PFSK-1 (cell line): ENCODE results near the gene KLF8.

Source experiments
- FOXP2 ChIP-seq: optimal IDR thresholded peaks from 2 replicates; pipeline ENCODE3; 2011; ENCODE audit warnings: borderline replicate concordance, control low read depth, inconsistent platforms; ENCODE audit not compliant: insufficient read depth; ENCODE audit errors: extremely low read length, extremely low read depth
- POLR2AphosphoS5 ChIP-seq: IDR thresholded peaks from 2 replicates; pipeline ENCODE4 v1.6.1; 2012; ENCODE audit warnings: low read depth, mild to moderate bottlenecking, control low read depth, low read length, moderate library complexity
- SIN3A ChIP-seq: IDR thresholded peaks from 2 replicates; pipeline ENCODE4 v1.6.1; 2012; ENCODE audit warnings: mild to moderate bottlenecking, low read length, moderate library complexity, borderline replicate concordance; ENCODE audit not compliant: insufficient read depth
- TAF1 ChIP-seq: IDR thresholded peaks from 2 replicates; pipeline ENCODE4 v1.6.1; 2012; ENCODE audit warnings: low read length, control low read depth, borderline replicate concordance; ENCODE audit not compliant: insufficient read depth
- TF ChIP-seq, protein P1 (sequence below), 2 experiments: IDR thresholded peaks; 2 replicates each; pipeline versions ENCODE4 v1.6.1 to v1.8.0; 2011 to 2012; ENCODE audit warnings: low read depth in 2 of 2, low read length in 2 of 2, control low read depth in 1 of 2, inconsistent platforms in 1 of 2, mild to moderate bottlenecking in 1 of 2, moderate library complexity in 1 of 2; ENCODE audit not compliant: insufficient read depth in 1 of 2

Gene KLF8

DNA sequence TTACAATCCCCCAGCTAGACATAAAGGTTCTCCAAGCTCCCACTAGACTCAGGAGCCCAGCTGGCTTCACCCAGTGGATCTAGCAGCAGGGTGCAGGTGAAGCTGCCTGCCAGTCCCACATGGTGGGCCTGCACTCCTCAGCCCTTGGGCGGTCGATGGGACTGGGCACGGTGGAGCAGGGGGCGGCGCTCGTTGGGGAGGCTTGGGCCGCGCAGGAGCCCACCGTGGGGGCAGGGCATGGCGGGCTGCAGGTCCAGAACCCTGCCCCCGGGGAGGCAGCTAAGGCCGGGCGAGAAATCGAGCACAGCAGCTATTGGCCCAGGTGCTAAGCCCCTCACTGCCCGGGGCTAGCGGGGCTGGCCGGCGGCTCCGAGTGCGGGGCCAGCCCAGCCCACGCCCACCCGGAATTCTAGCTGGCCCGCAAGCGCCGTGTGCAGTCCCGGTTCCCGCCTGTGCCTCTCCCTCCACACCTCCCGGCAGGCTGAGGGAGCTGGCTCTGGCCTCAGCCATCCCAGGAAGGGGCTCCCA lies 9.6 kb upstream of the KLF8 start:
- TF ChIP-seq SIN3A = no peak
- TF ChIP-seq POLR2AphosphoS5 = no peak
- TF ChIP-seq FOXP2 = no peak
- TF ChIP-seq, protein P1, sequence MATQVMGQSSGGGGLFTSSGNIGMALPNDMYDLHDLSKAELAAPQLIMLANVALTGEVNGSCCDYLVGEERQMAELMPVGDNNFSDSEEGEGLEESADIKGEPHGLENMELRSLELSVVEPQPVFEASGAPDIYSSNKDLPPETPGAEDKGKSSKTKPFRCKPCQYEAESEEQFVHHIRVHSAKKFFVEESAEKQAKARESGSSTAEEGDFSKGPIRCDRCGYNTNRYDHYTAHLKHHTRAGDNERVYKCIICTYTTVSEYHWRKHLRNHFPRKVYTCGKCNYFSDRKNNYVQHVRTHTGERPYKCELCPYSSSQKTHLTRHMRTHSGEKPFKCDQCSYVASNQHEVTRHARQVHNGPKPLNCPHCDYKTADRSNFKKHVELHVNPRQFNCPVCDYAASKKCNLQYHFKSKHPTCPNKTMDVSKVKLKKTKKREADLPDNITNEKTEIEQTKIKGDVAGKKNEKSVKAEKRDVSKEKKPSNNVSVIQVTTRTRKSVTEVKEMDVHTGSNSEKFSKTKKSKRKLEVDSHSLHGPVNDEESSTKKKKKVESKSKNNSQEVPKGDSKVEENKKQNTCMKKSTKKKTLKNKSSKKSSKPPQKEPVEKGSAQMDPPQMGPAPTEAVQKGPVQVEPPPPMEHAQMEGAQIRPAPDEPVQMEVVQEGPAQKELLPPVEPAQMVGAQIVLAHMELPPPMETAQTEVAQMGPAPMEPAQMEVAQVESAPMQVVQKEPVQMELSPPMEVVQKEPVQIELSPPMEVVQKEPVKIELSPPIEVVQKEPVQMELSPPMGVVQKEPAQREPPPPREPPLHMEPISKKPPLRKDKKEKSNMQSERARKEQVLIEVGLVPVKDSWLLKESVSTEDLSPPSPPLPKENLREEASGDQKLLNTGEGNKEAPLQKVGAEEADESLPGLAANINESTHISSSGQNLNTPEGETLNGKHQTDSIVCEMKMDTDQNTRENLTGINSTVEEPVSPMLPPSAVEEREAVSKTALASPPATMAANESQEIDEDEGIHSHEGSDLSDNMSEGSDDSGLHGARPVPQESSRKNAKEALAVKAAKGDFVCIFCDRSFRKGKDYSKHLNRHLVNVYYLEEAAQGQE (IDR thresholded peaks at IDR 0.05; ENCODE audit: insufficient read depth in 1 of 2, low read depth in 2 of 2, low read length in 2 of 2) = no peak

DNA sequence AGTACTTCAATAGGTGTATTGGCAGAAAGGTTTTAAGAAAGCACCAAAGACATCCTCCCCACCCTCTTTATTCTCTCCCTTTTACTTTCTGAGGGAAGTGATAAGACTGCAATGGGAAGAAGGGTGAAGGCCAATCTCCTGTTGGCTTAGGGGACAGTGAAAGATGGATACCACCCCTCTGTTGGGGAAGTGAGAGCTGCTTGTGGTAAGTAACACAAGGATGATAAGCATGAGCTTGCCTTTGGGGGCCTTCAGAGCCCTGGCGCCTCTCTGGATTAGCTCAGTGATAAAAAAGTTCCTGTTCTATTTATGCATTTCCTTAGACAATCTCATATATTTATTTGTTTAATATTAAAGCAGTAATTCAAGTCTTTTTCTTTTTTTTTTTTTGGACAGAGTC lies 5.2 kb upstream of the KLF8 start:
- TF ChIP-seq, protein P1 (IDR thresholded peaks at IDR 0.05; ENCODE audit: insufficient read depth in 1 of 2, low read depth in 2 of 2, low read length in 2 of 2) = no peak
- TF ChIP-seq POLR2AphosphoS5 (no peak), SIN3A (no peak), FOXP2 (no peak), TAF1 (no peak)

DNA sequence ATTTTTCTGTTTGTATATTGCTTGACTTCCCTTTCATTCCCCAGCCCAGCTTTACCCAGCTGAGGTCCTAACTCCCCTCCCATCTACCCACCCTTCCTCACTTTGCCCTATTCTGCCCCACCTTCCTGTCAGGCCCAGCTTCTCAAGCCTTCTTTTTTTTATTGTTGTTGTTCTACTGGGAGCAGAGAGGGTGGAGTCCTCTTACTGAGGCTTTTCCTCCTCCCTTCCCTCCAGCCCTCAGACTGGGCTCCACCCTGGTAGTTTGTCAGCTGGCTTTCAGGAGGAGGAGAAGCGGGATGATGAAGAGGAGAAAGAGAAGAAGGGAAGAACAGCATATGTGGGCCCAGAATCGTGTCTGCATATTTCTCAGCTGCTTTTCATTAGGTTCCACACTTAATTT lies 3.2 kb upstream of the KLF8 start:
- TF ChIP-seq TAF1 = no peak
- TF ChIP-seq FOXP2 = no peak
- TF ChIP-seq, protein P1 (IDR thresholded peaks at IDR 0.05; ENCODE audit: insufficient read depth in 1 of 2, low read depth in 2 of 2, low read length in 2 of 2) = no peak
- no peak for TF ChIP-seq SIN3A
- TF ChIP-seq POLR2AphosphoS5 = no peak

DNA sequence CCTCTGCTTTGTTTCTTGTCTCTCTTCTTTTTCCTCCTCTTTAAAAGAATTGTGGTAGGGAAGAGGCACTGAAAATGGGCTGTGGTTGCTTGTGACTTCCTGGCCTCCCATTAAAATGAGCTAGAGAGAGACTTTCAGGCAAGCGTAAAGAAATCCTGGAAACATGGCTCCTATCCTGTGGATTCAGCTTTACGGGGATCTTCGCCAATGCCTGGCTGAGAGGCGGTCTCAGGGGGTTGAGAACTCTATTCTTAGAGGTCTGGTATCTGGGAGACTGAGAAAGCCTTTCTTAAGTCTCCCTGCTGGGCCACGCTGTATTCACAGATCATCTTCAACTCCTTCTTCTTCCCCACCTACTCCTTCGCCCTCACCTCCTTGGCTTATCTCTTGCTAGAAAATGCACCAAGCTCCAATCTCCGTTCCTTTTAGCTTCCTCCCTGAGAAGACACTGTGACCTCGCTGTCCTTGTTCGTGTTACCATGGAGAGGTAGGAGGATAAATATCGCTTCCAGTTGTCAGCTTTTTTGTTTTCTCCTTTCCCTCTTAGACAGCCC lies 542 bp upstream of the KLF8 start:
- TF ChIP-seq POLR2AphosphoS5 (no peak), TAF1 (no peak), SIN3A (no peak), FOXP2 (no peak)
- TF ChIP-seq, protein P1 (IDR thresholded peaks at IDR 0.05; ENCODE audit: insufficient read depth in 1 of 2, low read depth in 2 of 2, low read length in 2 of 2) = no peak

DNA sequence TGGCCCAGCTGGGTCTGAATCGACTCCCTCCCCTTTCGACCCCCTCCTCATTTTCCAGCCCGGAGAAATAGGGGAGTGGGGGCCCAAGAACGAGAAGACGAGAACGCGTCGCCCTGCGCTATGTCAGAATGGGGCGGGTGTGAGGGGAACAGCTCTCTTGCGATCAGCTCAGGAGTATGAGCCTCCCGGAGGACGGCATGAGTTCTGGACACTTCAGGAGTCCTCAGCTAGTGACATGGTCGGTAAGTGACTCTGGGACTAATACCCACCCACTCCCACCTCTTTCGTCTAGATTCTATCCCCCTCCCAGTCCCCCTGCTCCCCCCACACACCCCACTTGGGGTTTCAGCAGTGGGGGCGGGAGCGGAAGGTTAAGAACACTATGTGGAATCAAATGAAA lies 944 bp downstream of the KLF8 start:
- TF ChIP-seq TAF1 (no peak), SIN3A (no peak), FOXP2 (no peak), POLR2AphosphoS5 (no peak)
- TF ChIP-seq, protein P1 (IDR thresholded peaks at IDR 0.05; ENCODE audit: insufficient read depth in 1 of 2, low read depth in 2 of 2, low read length in 2 of 2) = no peak
